Neutrophil (primary cell): Measurements from ENCODE around the gene NIPAL3.
"Not testable (repeated sequence)": the region's sequence is repeated elsewhere in the genome, so short reads cannot be mapped to it uniquely, and the experiment has no call there.

ENCODE experiments used
- H3K27ac ChIP-seq: fragments of 200-600 bp; sonication (generic); 2 replicates; pipeline ENCODE4 v1.5.1; 2016; ENCODE audit warnings: mild to moderate bottlenecking, moderate library complexity
- H3K27me3 ChIP-seq: fragments of 200-600 bp; sonication (generic); 2 replicates; pipeline ENCODE4 v1.6.0; 2016; ENCODE audit warnings: mild to moderate bottlenecking
- H3K36me3 ChIP-seq: fragments of 200-600 bp; sonication (generic); 2 replicates; pipeline ENCODE4 v1.5.1; 2017
- H3K4me1 ChIP-seq, 2 experiments: fragments of 200-600 bp in 1 of 2; sonication (generic) in 1 of 2; 1 replicate in 1 of 2; 2 replicates in 1 of 2; pipeline versions ENCODE4 v1.5.1 to v1.6.1; 2013 to 2016; ENCODE audit warnings: low read depth in 1 of 2, low read length in 1 of 2, mild to moderate bottlenecking in 1 of 2, moderate library complexity in 1 of 2; ENCODE audit not compliant: control insufficient read depth in 1 of 2, insufficient read depth in 1 of 2
- H3K4me3 ChIP-seq, 2 experiments: fragments of 200-600 bp in 1 of 2; sonication (generic) in 1 of 2; 1 replicate in 1 of 2; 2 replicates in 1 of 2; pipeline ENCODE4 v1.5.1; 2013 to 2016; ENCODE audit warnings: low read depth in 1 of 2, low read length in 1 of 2, mild to moderate bottlenecking in 1 of 2, moderate library complexity in 1 of 2
- H3K9me3 ChIP-seq: fragments of 200-600 bp; sonication (generic); 2 replicates; pipeline ENCODE4 v1.5.1; 2016
- TF ChIP-seq, protein P1 (sequence below): fragments of 200-600 bp; sonication (generic); IDR thresholded peaks from 2 replicates; pipeline ENCODE4 v1.5.1; 2016; ENCODE audit warnings: antibody characterized with exemption

NIPAL3 gene

DNA sequence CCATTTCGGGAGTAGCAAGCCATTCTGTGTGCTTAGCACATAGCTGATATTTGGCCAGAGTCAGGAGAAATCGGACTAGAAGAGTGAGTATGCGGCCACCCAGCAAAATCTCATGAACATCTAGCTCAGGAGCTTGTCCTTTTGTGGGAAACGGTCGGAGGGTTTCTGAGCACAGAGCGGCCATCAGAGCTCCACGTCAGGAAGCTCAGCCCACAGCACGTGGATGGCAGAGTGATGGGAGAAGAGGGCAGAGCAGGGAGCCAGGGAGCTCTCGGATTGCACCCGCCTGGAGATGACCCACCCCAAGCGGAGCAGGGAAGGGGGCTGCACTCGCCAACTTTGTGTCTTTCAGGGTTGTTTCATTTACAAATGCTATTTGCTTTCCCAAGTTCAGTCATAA is 100.9 kb downstream of the NIPAL3 start:
- no peaks in the 10 kb centered on the region for H3K9me3 ChIP-seq
- no peaks in the 10 kb centered on the region for H3K27me3 ChIP-seq
- H3K36me3 ChIP-seq: no peaks in the 10 kb centered on the region
- no peak overlapping the region for H3K4me3 ChIP-seq
- H3K4me1 ChIP-seq: no peaks in the 10 kb centered on the region
- TF ChIP-seq, protein P1, sequence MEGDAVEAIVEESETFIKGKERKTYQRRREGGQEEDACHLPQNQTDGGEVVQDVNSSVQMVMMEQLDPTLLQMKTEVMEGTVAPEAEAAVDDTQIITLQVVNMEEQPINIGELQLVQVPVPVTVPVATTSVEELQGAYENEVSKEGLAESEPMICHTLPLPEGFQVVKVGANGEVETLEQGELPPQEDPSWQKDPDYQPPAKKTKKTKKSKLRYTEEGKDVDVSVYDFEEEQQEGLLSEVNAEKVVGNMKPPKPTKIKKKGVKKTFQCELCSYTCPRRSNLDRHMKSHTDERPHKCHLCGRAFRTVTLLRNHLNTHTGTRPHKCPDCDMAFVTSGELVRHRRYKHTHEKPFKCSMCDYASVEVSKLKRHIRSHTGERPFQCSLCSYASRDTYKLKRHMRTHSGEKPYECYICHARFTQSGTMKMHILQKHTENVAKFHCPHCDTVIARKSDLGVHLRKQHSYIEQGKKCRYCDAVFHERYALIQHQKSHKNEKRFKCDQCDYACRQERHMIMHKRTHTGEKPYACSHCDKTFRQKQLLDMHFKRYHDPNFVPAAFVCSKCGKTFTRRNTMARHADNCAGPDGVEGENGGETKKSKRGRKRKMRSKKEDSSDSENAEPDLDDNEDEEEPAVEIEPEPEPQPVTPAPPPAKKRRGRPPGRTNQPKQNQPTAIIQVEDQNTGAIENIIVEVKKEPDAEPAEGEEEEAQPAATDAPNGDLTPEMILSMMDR: no peak
- no peak overlapping the region for H3K27ac ChIP-seq

GRCh38 chr1:24517898-24518297 is 102.3 kb downstream of the NIPAL3 start:
- TF ChIP-seq, protein P1: no peak
- Histone ChIP-seq H3K27ac (no peak overlapping the region), H3K4me1 (no peaks in the 10 kb centered on the region), H3K9me3 (no peaks in the 10 kb centered on the region), H3K27me3 (no peaks in the 10 kb centered on the region), H3K4me3 (no peak overlapping the region), H3K36me3 (no peaks in the 10 kb centered on the region)

- not testable (repeated sequence) for H3K27ac ChIP-seq, H3K4me1 ChIP-seq, H3K36me3 ChIP-seq, H3K9me3 ChIP-seq, H3K4me3 ChIP-seq, H3K27me3 ChIP-seq
Measured at GRCh38 chr1:24520282-24520681, 104.7 kb downstream of the NIPAL3 start.
